Stimulated activated CD4-positive, alpha-beta T cell treated with anti-CD3 and anti-CD28 coated beads, Interleukin-1b, Interleukin-23, amount 100 ng/mL, for 4 hours (primary cell): ENCODE results near the gene PRKCZ.

Experiments
- DNase-seq, 2 donors: peaks; one replicate each; pipeline ENCODE4 v3.0.0-alpha.2; 2020; ENCODE audit warnings: low read depth in 2 of 2

Gene PRKCZ

GRCh38 chr1:2024887-2025286, 25.3 kb upstream of the PRKCZ start:
- DNase-seq: no peak

DNA sequence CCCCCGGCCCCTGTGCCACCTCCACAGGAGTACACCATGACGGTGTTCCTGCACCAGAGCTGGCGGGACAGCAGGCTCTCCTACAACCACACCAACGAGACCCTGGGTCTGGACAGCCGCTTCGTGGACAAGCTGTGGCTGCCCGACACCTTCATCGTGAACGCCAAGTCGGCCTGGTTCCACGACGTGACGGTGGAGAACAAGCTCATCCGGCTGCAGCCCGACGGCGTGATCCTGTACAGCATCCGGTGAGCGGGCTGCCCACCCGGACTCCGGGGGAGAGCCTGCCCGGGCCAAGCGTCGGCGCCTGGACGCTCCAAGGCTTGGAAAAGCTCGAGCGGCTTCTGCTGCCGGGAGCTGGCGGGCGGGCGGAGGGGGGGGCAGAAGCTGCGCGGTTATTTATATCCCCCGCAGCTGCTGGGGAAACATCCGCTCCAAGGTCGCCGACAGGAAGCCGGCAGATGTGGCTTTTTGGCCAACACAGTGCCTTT, 24.7 kb upstream of the PRKCZ start:
- no peak for DNase-seq

- no peak for DNase-seq
Observed at GRCh38 chr1:2027961-2028583, 22.1 kb upstream of the PRKCZ start.

- DNase-seq: no peak
Observed at GRCh38 chr1:2028870-2029560, 21.2 kb upstream of the PRKCZ start.

GRCh38 chr1:2029561-2029960, 20.6 kb upstream of the PRKCZ start:
- no peak for DNase-seq

DNA sequence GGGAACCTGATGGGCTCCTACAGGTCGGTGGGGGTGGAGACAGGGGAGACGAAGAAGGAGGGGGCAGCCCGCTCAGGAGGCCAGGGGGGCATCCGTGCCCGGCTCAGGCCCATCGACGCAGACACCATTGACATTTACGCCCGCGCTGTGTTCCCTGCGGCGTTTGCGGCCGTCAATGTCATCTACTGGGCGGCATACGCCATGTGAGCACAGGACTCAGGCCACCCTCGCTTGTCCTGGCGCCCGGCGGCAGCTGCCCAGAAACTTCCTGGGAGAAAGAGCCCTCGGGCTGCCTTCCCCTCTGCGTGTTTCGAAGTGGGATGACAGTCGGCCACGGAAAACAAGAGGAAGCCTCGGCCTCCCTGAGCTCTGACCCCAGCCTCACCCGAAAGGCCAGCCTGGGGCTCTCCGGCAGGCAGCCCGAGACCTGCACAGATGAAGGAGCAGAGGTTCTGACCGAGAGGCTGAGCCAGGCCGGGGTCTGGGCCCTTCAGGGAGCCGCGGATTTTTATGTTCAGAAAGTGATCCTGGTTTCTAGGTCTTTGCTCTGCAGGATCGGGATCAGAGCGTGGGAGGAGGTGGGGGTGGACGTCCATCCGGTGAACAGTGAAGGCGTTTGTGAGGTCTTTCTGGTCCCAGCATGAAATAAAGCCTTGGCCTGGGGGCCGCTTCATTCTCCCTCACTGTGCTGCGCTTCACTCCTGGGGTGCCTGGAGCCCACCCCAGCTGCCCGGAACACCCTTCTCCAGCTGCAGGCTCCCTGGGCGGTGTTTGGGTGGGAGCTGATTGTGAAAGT, 19.9 kb upstream of the PRKCZ start:
- DNase-seq: no peak

DNA sequence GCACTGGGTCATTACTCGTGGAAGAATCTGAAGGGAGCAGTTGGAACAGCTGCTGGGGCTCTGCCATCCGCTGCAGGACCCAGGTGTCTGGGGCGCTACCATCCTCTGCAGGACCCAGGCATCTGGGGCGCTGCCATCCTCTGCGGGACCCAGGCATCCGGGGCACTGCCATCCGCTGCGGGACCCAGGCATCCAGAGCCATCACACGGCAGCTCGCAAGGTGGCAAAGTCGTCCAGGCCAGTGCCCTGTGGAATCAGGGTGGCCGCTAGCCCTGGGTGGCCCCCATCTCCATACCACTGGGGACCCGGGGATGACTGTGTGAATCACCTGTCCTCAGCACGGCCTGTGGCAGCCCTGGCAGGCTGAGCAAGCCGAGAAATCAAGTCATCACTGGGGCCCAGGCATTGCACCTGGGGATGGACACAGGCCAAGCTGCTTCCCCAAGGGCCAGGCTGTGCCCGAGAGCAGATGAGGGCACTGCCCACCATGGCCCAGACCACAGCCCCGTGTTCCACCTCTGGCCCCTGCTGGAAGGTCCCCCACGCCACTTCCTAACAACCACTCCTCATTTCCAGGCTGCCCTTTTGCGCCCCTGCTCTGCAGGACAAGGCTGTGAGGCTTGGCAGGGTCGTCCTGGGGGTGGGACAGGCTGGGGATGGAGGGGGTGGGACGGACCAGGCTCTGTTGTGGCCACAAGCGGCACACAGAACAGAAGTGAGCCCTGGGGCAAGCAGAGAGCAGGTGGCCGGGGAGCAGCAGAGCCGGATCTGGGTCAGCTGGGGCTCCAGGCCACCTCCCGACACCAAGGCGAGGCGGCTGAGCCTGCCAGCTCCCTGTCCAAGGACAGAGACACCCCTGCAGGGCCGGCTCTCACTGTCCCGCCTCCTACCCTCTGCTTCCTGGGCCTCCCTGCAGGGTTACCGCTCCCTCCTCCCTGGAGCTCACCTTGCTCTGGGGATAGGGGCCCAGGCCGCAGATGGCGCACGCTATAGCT, 18.4 kb upstream of the PRKCZ start:
- no peak for DNase-seq

DNA sequence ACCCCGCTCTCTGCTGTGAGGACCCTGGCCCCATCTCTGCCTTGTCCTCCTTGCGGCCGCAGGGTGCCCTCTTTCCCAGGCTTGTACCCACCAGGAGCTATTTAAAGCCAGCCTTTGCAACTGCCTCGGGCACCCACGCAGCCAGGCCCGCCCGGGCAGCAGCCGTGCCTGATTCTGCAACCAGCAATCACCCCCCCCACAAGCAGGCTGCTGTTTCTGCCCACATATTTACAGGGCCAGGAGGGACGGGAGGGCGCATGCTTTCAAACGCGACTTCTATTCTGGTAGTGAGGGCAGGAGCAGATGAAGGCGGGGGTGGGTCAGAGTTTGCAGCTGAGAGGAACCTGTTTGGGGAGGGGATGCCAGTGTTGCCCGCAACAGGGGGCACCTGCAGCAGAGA, 17.5 kb upstream of the PRKCZ start:
- DNase-seq: no peak

DNA sequence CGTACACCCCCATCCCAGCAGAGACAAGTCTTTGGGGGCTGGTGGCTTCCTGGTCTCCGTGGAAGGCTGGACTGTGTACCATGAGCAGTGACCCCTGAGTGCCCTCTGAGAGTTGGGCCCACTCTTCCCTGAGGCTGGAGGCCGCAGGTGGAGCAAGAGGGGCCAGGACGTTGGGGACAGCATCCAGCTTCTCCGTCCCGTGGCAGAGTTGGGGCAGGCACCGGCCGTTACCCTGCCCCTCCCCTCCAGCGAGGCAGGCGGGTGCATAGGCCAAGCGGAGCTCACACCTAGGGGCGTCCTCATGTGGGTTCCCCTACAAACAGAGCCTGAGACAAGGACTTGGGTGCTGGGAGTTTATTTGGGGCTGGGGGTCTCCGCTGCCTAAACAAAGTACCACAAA, 17.0 kb upstream of the PRKCZ start:
- no peak for DNase-seq

- no peak for DNase-seq
Observed at GRCh38 chr1:2036287-2036686, 13.9 kb upstream of the PRKCZ start.

- DNase-seq: no peak
Observed at GRCh38 chr1:2037314-2037979, 12.8 kb upstream of the PRKCZ start.

DNA sequence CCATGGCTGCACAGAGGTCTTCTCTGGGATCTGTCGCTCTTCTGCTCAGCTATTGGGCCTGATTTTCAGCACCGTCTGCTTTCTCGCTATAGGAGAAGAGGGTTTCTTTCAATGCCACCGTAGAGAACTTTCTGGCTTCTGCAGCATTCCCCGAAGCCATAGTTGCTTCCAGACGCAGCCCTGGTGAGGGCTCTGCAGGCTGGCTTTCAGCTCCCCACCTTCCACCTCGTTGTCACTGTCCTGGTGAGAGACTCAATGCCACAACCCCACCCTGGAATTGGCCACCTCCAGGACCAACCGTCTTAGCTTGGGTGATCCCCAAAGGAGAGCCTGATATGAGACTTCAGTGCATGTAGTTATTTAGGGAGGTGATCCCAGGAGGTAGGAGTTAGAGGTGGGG, 12.0 kb upstream of the PRKCZ start:
- no peak for DNase-seq

GRCh38 chr1:2039251-2039650, 11.0 kb upstream of the PRKCZ start:
- no peak for DNase-seq

- DNase-seq: no peak
Observed at GRCh38 chr1:2041305-2041704, 8.9 kb upstream of the PRKCZ start.

- DNase-seq: no peak
Observed at GRCh38 chr1:2041887-2042286, 8.3 kb upstream of the PRKCZ start.

- DNase-seq: no peak
Observed at GRCh38 chr1:2042830-2043773, 7.1 kb upstream of the PRKCZ start.

DNA sequence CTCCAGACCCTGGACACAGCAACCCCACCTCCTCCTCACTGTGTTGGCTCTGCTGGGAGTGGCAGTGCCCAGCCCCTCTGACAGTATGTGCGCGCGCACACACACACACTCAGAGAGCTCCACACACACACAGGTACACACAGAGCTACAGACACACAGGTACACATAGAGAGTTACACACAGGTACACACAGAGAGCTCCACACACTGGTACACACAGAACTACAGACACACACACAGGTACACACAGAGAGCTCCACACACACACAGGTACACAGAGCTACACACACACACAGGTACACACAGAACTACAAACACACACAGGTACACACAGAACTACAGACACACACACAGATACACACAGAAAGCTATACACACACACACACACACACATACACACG, 6.3 kb upstream of the PRKCZ start:
- DNase-seq: no peak

DNA sequence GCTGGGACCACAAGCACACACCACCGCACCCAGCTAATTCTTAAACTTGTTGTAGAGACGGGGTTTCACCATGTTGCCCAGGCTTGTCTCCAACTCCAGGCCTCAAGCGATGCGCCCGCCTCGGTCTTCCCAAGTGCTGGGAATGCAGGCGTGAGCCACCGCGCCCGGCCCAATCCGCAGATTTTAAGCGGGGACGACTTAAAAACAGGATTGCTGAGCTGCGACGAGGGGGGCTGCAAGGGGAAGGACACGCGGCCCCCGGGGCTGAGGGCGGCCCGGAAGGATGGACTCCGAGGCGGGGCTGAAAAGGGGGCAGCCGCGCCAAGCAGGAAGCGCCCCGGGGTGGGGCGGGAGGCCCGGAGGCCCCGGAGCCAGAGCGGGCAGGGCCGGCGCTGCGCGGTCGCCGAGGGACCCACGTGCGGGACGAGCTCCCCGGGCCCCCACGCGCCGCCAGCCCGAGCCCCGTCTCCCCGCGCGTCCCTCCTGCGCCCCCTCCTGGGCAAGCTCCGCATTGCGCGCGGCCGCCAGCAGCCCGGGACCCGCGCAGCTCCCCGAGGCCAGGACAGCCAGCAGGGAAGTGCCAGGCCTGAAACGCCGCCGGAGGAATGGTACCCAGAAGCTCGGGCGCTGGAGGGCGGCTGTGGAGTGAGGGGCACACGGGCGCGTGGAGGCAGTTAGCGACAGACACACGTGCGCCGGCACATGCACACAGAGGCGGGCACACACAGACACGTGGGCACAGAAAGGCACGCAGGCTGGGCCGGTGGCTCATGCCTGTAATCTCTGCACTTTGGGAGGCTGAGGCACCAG, 5.5 kb upstream of the PRKCZ start:
- peak; percentile 82 to 83 for DNase-seq
